ENCODE measurements around the gene ANGPTL1. TPM values are rescaled to one million over a fixed set of nuclear protein-coding genes. Genes with fewer than 3 reads are reported as not detected.

The ANGPTL1 gene
- total RNA-seq (2022; extraction: Qiagen RNA extraction) = not detected in 5 replicates

GRCh38 chr1:178870944-178871343 is at the start of gene ANGPTL1:
ANGPTL1 (minus strand) TSS chr1:178871077; CDS start chr1:178865776, 5,301 bp downstream.

Other genes with a start within 250 kb of the ANGPTL1 start
- gene RALGPS2, start 145.8 kb downstream of the ANGPTL1 start, total RNA-seq (2022; extraction: Qiagen RNA extraction) = 15.4 to 29.1 TPM (median 26.4 TPM) in 5 replicates
- 15.8 to 20.2 TPM (median 18.2 TPM) in 5 replicates for gene FAM20B, start 154.8 kb upstream of the ANGPTL1 start, total RNA-seq (2022; extraction: Qiagen RNA extraction)
- gene TOR3A, start 211.0 kb upstream of the ANGPTL1 start, total RNA-seq (2022; extraction: Qiagen RNA extraction) = 36.3 to 42.9 TPM (median 41.0 TPM) in 5 replicates